Esophagus squamous epithelium (tissue), 5 donors: Measurements from ENCODE around the gene MANEAL. TPM values are rescaled to one million over a fixed set of nuclear protein-coding genes. Genes with fewer than 3 reads are reported as not detected.

Experiments
- DNase-seq: peaks from one replicate; lab custom pipeline; 2025; lab: John Stamatoyannopoulos, UW
- H3K27ac ChIP-seq, 4 donors: fragments of 200-600 bp; sonication (generic); one replicate each; pipeline ENCODE4 v1.5.1; 2016 to 2019; ENCODE audit warnings: mild to moderate bottlenecking in 1 of 4
- H3K27me3 ChIP-seq, 4 donors: fragments of 200-600 bp; sonication (generic); 1 replicate in 3 of 4; 2 replicates in 1 of 4; pipeline versions ENCODE4 v1.5.1 to v1.6.0; 2017 to 2021; ENCODE audit warnings: antibody characterized with exemption in 1 of 4
- H3K36me3 ChIP-seq, 3 donors: fragments of 200-600 bp; sonication (generic); one replicate each; pipeline ENCODE4 v1.5.1; 2016 to 2019
- H3K4me1 ChIP-seq, 3 donors: fragments of 200-600 bp; sonication (generic); one replicate each; pipeline ENCODE4 v1.5.1; 2017 to 2019
- H3K4me3 ChIP-seq, 4 donors: fragments of 200-600 bp; sonication (generic); 1 replicate in 3 of 4; 2 replicates in 1 of 4; pipeline ENCODE4 v1.5.1; 2016 to 2019; ENCODE audit warnings: mild to moderate bottlenecking in 2 of 4, moderate library complexity in 1 of 4
- H3K9me3 ChIP-seq, 3 donors: fragments of 200-600 bp; sonication (generic); one replicate each; pipeline ENCODE4 v1.5.1; 2016 to 2019
- POLR2A ChIP-seq, 4 donors: fragments of 450-650 bp; IDR thresholded peaks; one replicate each; pipeline ENCODE4 v1.6.1; 2017; ENCODE audit warnings: antibody characterized with exemption in 4 of 4, mild to moderate bottlenecking in 4 of 4, moderate library complexity in 3 of 4
- WGBS, 2 donors: methylation state at CpG; one replicate each; pipeline ENCODE4 v1.1.5; 2018; 5-methylcytosine and 5-hydroxymethylcytosine counted together
- intact Hi-C: fragments of 100-400 bp; cut with DNase I; formaldehyde crosslinking; loops from one replicate; pipeline ENCODE4 v1.15.0; 2022
- total RNA-seq, 4 donors: library from RNA; depleted of rRNA; stranded (reverse); fragments of >200 nt; gene quantifications; one replicate each; pipeline ENCODE4 v1.1.0, GENCODE V29; 2016
- TF ChIP-seq, protein P1 (sequence below), 6 experiments: fragments of 450-650 bp in 4 of 6; fragments of 200-600 bp in 2 of 6; sonication (generic) in 2 of 6; IDR thresholded peaks; one replicate each; pipeline ENCODE4 v1.5.1; 2016 to 2019; ENCODE audit warnings: antibody characterized with exemption in 6 of 6, mild to moderate bottlenecking in 4 of 6, moderate library complexity in 4 of 6
- donor health status: DM: yes; HTN: yes; CAD: no.

MANEAL gene, protein sequence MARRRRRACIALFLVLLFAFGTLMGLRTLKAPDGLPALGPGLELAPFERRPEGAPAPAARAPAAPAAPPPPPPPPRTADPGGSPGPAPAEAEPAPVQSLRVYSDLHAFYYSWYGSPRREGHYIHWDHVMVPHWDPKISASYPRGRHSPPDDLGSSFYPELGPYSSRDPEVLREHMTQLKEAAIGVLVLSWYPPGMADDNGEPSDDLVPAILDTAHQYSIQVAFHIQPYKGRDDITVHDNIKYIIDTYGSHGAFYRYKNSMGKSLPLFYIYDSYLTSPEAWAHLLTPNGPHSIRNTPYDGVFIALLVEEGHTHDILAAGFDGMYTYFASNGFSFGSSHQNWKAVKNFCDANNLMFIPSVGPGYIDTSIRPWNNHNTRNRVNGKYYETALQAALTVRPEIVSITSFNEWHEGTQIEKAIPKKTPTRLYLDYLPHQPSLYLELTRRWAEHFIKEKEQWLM
- 1 to 10 TPM; 2.3 to 5.0 (median 3.7) TPM for total RNA-seq

DNA sequence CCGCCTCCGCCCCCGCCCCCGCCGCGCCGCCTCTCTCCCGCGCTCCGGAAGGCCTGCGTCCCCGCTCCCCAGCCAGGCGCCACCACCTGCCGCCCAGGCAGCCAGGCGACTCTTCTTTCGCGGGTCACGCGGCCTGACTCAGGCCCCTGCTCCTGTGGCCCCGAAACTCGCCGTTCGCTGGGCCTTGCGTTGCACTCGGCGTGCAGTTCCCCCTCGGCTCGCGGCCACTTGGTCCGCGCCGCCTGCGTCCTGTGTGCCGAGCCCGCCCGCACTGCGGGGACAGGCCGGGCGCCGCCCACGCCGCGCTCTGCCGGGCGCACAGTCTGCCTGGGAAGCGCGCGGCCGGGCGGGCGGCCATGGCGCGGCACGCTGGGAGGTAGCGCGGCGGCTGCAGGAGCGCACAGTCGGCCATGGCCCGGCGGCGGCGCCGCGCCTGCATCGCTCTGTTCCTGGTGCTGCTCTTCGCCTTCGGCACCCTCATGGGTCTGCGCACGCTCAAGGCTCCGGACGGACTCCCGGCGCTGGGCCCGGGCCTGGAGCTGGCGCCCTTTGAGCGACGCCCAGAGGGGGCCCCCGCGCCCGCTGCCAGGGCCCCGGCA lies at the start of gene MANEAL:
TSS of gene MANEAL (plus strand) at position 75 of the 599 bp plus-strand sequence. CDS start at position 411, 336 bp downstream.
- H3K4me3 ChIP-seq: peak within 1 kb of the TSS; percentile 45 to 75 (median 54)
- peaks cover 0 to 37% (median 0%) of the 10 kb centered on the region in 4 donors for H3K27me3 ChIP-seq
- peaks cover 10 to 28% (median 12%) of the 10 kb centered on the region in 3 donors for H3K4me1 ChIP-seq
- intact Hi-C loops: no loop called here
- no peak for DNase-seq
- H3K36me3 ChIP-seq: no peaks in the 10 kb centered on the region
- WGBS, 2 donors: no CpG with 5 or more reads among the region's 82 CpGs
- H3K9me3 ChIP-seq: no peaks in the 10 kb centered on the region
- TF ChIP-seq, protein P1, sequence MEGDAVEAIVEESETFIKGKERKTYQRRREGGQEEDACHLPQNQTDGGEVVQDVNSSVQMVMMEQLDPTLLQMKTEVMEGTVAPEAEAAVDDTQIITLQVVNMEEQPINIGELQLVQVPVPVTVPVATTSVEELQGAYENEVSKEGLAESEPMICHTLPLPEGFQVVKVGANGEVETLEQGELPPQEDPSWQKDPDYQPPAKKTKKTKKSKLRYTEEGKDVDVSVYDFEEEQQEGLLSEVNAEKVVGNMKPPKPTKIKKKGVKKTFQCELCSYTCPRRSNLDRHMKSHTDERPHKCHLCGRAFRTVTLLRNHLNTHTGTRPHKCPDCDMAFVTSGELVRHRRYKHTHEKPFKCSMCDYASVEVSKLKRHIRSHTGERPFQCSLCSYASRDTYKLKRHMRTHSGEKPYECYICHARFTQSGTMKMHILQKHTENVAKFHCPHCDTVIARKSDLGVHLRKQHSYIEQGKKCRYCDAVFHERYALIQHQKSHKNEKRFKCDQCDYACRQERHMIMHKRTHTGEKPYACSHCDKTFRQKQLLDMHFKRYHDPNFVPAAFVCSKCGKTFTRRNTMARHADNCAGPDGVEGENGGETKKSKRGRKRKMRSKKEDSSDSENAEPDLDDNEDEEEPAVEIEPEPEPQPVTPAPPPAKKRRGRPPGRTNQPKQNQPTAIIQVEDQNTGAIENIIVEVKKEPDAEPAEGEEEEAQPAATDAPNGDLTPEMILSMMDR (IDR thresholded peaks at IDR 0.05): peak in 2 of 6 experiments; percentile 4 to 8
- no peak for TF ChIP-seq POLR2A (IDR thresholded peaks at IDR 0.05)
- peak within 1 kb of the TSS in 2 of 4 donors; percentile 26 to 42 for H3K27ac ChIP-seq

DNA sequence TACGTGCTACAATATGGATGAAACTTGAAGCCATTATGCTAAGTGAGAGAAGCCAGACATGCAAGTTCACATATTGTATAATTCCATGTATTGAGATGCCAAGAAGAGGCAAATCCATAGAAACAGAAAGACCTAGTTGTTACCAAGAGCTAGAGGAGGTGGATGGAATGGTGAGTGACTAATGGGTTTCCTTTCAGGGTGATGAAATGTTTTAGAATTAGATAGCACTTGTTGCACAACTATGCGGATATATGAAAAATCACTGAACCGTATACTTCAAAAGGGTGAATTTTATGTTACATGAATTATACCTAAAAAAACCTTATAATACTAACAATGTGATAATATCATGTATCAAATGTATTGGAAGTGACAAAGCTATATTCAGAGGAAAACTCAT lies 46.8 kb upstream of the MANEAL start:
- Histone ChIP-seq H3K27ac (no peak overlapping the region), H3K4me1 (no peaks in the 10 kb centered on the region), H3K36me3 (no peaks in the 10 kb centered on the region), H3K9me3 (peaks cover 0 to 10% (median 0%) of the 10 kb centered on the region in 3 donors), H3K4me3 (no peak overlapping the region), H3K27me3 (peaks cover 0 to 80% (median 2%) of the 10 kb centered on the region in 4 donors)
- 74 to 75% methylated on average over 3 of the region's 3 CpGs for WGBS, 2 donors
- intact Hi-C loops: no loop called here
- DNase-seq: no peak
- no peak for TF ChIP-seq POLR2A (IDR thresholded peaks at IDR 0.05)
- TF ChIP-seq, protein P1 (IDR thresholded peaks at IDR 0.05): no peak

DNA sequence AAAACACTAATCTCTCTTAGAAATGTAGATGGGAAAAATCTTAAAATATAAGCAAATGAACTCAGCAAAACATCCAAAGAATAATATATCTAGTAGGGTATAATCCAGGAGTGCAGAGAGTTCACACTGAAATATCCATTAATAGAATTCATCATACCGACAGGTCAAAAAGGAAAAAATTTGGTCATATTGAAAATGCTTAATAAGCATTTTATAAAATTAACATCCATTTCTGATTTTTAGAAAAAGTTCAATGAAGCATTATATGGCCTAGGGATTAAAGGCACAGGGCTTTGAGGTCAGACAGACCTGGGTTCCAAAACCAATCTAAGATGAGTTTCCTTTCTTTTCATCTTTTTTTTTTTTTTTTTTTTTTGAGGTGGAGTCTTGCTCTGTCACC lies 45.1 kb upstream of the MANEAL start:
- TF ChIP-seq, protein P1 (IDR thresholded peaks at IDR 0.05): no peak
- no peak for TF ChIP-seq POLR2A (IDR thresholded peaks at IDR 0.05)
- Histone ChIP-seq H3K36me3 (no peaks in the 10 kb centered on the region), H3K27me3 (peaks cover 0 to 87% (median 6%) of the 10 kb centered on the region in 4 donors), H3K4me3 (no peak overlapping the region), H3K4me1 (peaks cover 0 to 14% (median 8%) of the 10 kb centered on the region in 3 donors), H3K27ac (no peak overlapping the region), H3K9me3 (peaks cover 0 to 10% (median 0%) of the 10 kb centered on the region in 3 donors)
- no peak for DNase-seq
- WGBS, 2 donors: 80 to 85% methylated on average over 1 of the region's 1 CpG
- intact Hi-C loops: no loop called here

DNA sequence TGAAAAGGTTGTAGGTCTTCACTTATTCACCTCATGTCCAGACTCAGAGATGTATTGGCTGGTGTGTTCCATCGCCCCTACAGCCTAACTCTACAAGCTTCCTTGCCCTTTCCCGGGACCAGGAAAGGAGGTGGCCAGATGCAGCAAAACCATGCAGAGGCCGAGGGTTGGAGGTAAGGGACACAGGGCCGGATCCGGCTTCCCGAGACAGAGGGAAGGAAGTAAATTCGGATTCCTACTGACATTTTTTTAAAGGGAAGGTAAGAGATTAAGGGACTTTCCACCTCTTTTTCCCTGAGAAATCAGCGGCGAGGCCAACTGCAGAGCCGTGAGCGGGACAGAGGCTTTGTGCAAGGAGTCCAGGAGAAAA lies 41.4 kb upstream of the MANEAL start:
- Histone ChIP-seq H3K4me1 (peaks cover 0 to 19% (median 8%) of the 10 kb centered on the region in 3 donors), H3K9me3 (peaks cover 0 to 3% (median 0%) of the 10 kb centered on the region in 3 donors), H3K27me3 (peaks cover 3 to 99% (median 9%) of the 10 kb centered on the region in 4 donors), H3K27ac (no peak overlapping the region), H3K36me3 (no peaks in the 10 kb centered on the region), H3K4me3 (peak overlapping the region in 3 of 4 donors; percentile 34 to 65 (median 47))
- TF ChIP-seq, protein P1 (IDR thresholded peaks at IDR 0.05): no peak
- TF ChIP-seq POLR2A (IDR thresholded peaks at IDR 0.05): no peak
- 7 to 21% methylated on average over 10 of the region's 11 CpGs for WGBS, 2 donors
- intact Hi-C loops: no loop called here
- DNase-seq: no peak
